OCI-LY1 (cell line): ENCODE results near the gene AMER2.

Source experiments
- H2AFZ ChIP-seq: fragments of 200-600 bp; sonication (generic), shearing (Covaris generic); 2 replicates; pipeline ENCODE4 v1.6.0; 2014; ENCODE audit warnings: antibody characterized with exemption, mild to moderate bottlenecking, low read length
- H3F3A ChIP-seq: fragments of 200-600 bp; sonication (generic), shearing (Covaris generic); 2 replicates; pipeline ENCODE4 v1.6.0; 2014; ENCODE audit warnings: mild to moderate bottlenecking, antibody characterized with exemption, low read length, moderate library complexity; ENCODE audit not compliant: insufficient read depth
- H3K27ac ChIP-seq: fragments of 200-600 bp; sonication (generic); 2 replicates; pipeline ENCODE4 v1.5.1; 2014; ENCODE audit warnings: low read length, mixed run types, mild to moderate bottlenecking, low read depth; ENCODE audit not compliant: poor library complexity, severe bottlenecking
- H3K27me3 ChIP-seq: fragments of 200-600 bp; sonication (generic); 2 replicates; pipeline ENCODE4 v1.6.0; 2014; ENCODE audit warnings: antibody characterized with exemption, mild to moderate bottlenecking, low read length, moderate library complexity; ENCODE audit not compliant: insufficient read depth
- H3K36me3 ChIP-seq: fragments of 200-600 bp; sonication (generic); 2 replicates; pipeline ENCODE4 v1.6.1; 2014; ENCODE audit warnings: mild to moderate bottlenecking, antibody characterized with exemption, low read length, moderate library complexity, mixed read lengths; ENCODE audit not compliant: insufficient read depth
- H3K4me1 ChIP-seq: fragments of 200-600 bp; sonication (generic); 2 replicates; pipeline ENCODE4 v1.5.1; 2014; ENCODE audit warnings: mild to moderate bottlenecking, low read length, moderate library complexity; ENCODE audit not compliant: insufficient read depth, severe bottlenecking
- H3K4me2 ChIP-seq: fragments of 200-600 bp; sonication (generic), shearing (Covaris generic); 2 replicates; pipeline ENCODE4 v1.6.1; 2014; ENCODE audit warnings: low read length
- H3K4me3 ChIP-seq: fragments of 200-600 bp; sonication (generic); 2 replicates; pipeline ENCODE4 v1.5.1; 2014; ENCODE audit warnings: low read length, low read depth, mild to moderate bottlenecking, mixed read lengths; ENCODE audit not compliant: poor library complexity, severe bottlenecking
- H3K79me2 ChIP-seq: fragments of 200-600 bp; shearing (Covaris generic); 2 replicates; pipeline ENCODE4 v1.6.1; 2016; ENCODE audit warnings: mixed run types, low read length, mixed read lengths; ENCODE audit not compliant: insufficient read depth
- H3K9ac ChIP-seq: fragments of 200-600 bp; sonication (generic), shearing (Covaris generic); 2 replicates; pipeline ENCODE4 v1.6.1; 2014; ENCODE audit warnings: mild to moderate bottlenecking, low read length, mixed read lengths
- H3K9me2 ChIP-seq: fragments of 200-600 bp; sonication (generic), shearing (Covaris generic); 2 replicates; pipeline ENCODE4 v1.6.1; 2014; ENCODE audit warnings: low read depth, mild to moderate bottlenecking, low read length, mixed read lengths
- H3K9me3 ChIP-seq: fragments of 200-600 bp; shearing (Covaris generic); 2 replicates; pipeline ENCODE4 v1.6.1; 2014; ENCODE audit warnings: low read length, mixed read lengths
- H4K20me1 ChIP-seq: fragments of 200-600 bp; sonication (generic), shearing (Covaris generic); 2 replicates; pipeline ENCODE4 v1.6.0; 2016; ENCODE audit warnings: mild to moderate bottlenecking, low read length; ENCODE audit not compliant: insufficient read depth
- CTCF ChIP-seq: fragments of 200-600 bp; sonication (generic), shearing (Covaris generic); IDR thresholded peaks from 2 replicates; pipeline ENCODE4 v1.5.1; 2017; ENCODE audit warnings: mild to moderate bottlenecking, antibody characterized with exemption, low read length, moderate library complexity, mixed read lengths
- EZH2 ChIP-seq: fragments of 200-600 bp; sonication (generic), shearing (Covaris generic); IDR thresholded peaks from 2 replicates; pipeline ENCODE4 v1.8.0; 2017; ENCODE audit warnings: borderline replicate concordance, mixed run types, mild to moderate bottlenecking, antibody characterized with exemption, low read length, moderate library complexity, mixed read lengths

Gene AMER2

GRCh38 chr13:25148402-25148771 is 23.7 kb downstream of the AMER2 start:
- Histone ChIP-seq H2AFZ (no peak overlapping the region), H3K36me3 (no peaks in the 10 kb centered on the region), H3K9me3 (no peaks in the 10 kb centered on the region), H3K9me2 (no peaks in the 10 kb centered on the region), H3K9ac (no peak overlapping the region), H3K4me2 (no peak overlapping the region), H3F3A (no peaks in the 10 kb centered on the region), H4K20me1 (no peaks in the 10 kb centered on the region), H3K27ac (no peak overlapping the region), H3K4me1 (no peaks in the 10 kb centered on the region), H3K4me3 (no peak overlapping the region), H3K79me2 (no peaks in the 10 kb centered on the region), H3K27me3 (no peaks in the 10 kb centered on the region)
- TF ChIP-seq EZH2 (no peak), CTCF (no peak)

GRCh38 chr13:25147638-25148401 is 24.3 kb downstream of the AMER2 start:
- H3K4me1 ChIP-seq = no peaks in the 10 kb centered on the region
- H3K27ac ChIP-seq = no peak overlapping the region
- no peaks in the 10 kb centered on the region for H3K79me2 ChIP-seq
- H4K20me1 ChIP-seq = no peaks in the 10 kb centered on the region
- no peaks in the 10 kb centered on the region for H3K27me3 ChIP-seq
- H2AFZ ChIP-seq = no peak overlapping the region
- H3K9me2 ChIP-seq = no peaks in the 10 kb centered on the region
- no peaks in the 10 kb centered on the region for H3K9me3 ChIP-seq
- H3F3A ChIP-seq = no peaks in the 10 kb centered on the region
- no peak overlapping the region for H3K4me3 ChIP-seq
- no peaks in the 10 kb centered on the region for H3K36me3 ChIP-seq
- H3K4me2 ChIP-seq = no peak overlapping the region
- TF ChIP-seq EZH2 = no peak
- no peak for TF ChIP-seq CTCF
- H3K9ac ChIP-seq = no peak overlapping the region

GRCh38 chr13:25143706-25144105 is 28.4 kb downstream of the AMER2 start:
- H3K27ac ChIP-seq = no peak overlapping the region
- TF ChIP-seq CTCF (no peak), EZH2 (no peak)
- no peaks in the 10 kb centered on the region for H3F3A ChIP-seq
- H3K4me3 ChIP-seq = no peak overlapping the region
- H3K36me3 ChIP-seq = no peaks in the 10 kb centered on the region
- no peaks in the 10 kb centered on the region for H4K20me1 ChIP-seq
- H3K27me3 ChIP-seq = no peaks in the 10 kb centered on the region
- H3K9ac ChIP-seq = no peak overlapping the region
- H3K9me3 ChIP-seq = no peaks in the 10 kb centered on the region
- no peaks in the 10 kb centered on the region for H3K9me2 ChIP-seq
- H3K4me1 ChIP-seq = no peaks in the 10 kb centered on the region
- no peak overlapping the region for H2AFZ ChIP-seq
- H3K4me2 ChIP-seq = no peak overlapping the region
- no peaks in the 10 kb centered on the region for H3K79me2 ChIP-seq
